SK-N-SH (cell line): Measurements from ENCODE around the gene NCOA5. TPM values are rescaled to one million over a fixed set of nuclear protein-coding genes. Genes with fewer than 3 reads are reported as not detected.

ENCODE experiments used
- CTCF ChIA-PET: fragments of 300-600, 350-600 bp; formaldehyde crosslinking; extraction: SDS; loops from one replicate; lab custom pipeline; 2021; lab: Yijun Ruan, JAX
- POLR2A ChIA-PET: fragments of 350-600 bp; sonication (Branson Sonifier 250); formaldehyde crosslinking; extraction: SDS; loops from one replicate; lab custom pipeline; 2020; ENCODE audit warnings: antibody characterized with exemption, inconsistent platforms; lab: Yijun Ruan, JAX
- DNase-seq: peaks from one replicate; pipeline ENCODE4 v3.0.0; 2012
- H2AFZ ChIP-seq: fragments of 200-600 bp; sonication (generic); 2 replicates; pipeline ENCODE4 v1.8.1; 2016; ENCODE audit warnings: antibody characterized with exemption, mild to moderate bottlenecking, low read depth
- H3F3A ChIP-seq: fragments of 200-600 bp; sonication (generic); replicated peaks from 2 replicates; pipeline ENCODE3; 2016; ENCODE audit warnings: antibody characterized with exemption, mild to moderate bottlenecking; ENCODE audit not compliant: insufficient read depth
- H3K27ac ChIP-seq, 2 experiments: fragments of 200-500 bp in 1 of 2; fragments of 200-600 bp in 1 of 2; sonication (Bioruptor generic) in 1 of 2; sonication (generic), shearing (Covaris generic) in 1 of 2; 2 replicates each; pipeline versions ENCODE4 v1.5.1 to v1.6.1; 2014 to 2016; ENCODE audit warnings: low read depth in 2 of 2, inconsistent platforms in 1 of 2, low read length in 1 of 2, mild to moderate bottlenecking in 1 of 2, mixed read lengths in 1 of 2
- H3K27me3 ChIP-seq: fragments of 200-600 bp; sonication (generic), shearing (Covaris generic); 2 replicates; pipeline ENCODE4 v1.6.1; 2016; ENCODE audit warnings: mixed run types; ENCODE audit not compliant: insufficient read depth
- H3K36me3 ChIP-seq, 2 experiments: fragments of 200-500 bp in 1 of 2; fragments of 200-600 bp in 1 of 2; sonication (Bioruptor generic) in 1 of 2; sonication (generic) in 1 of 2; replicated peaks in 1 of 2; 2 replicates each; pipeline versions ENCODE3 to v1.5.1; 2014 to 2016; ENCODE audit warnings: low read length in 1 of 2, mild to moderate bottlenecking in 1 of 2; ENCODE audit not compliant: insufficient read depth in 2 of 2, control insufficient read depth in 1 of 2
- H3K4me1 ChIP-seq, 2 experiments: fragments of 200-500 bp in 1 of 2; fragments of 200-600 bp in 1 of 2; sonication (Bioruptor generic) in 1 of 2; sonication (generic), shearing (Covaris generic) in 1 of 2; 2 replicates each; pipeline versions ENCODE4 v1.5.1 to v1.6.1; 2014 to 2016; ENCODE audit warnings: low read depth in 1 of 2, low read length in 1 of 2, mixed run types in 1 of 2; ENCODE audit not compliant: insufficient read depth in 2 of 2, control insufficient read depth in 1 of 2
- H3K4me2 ChIP-seq: fragments of 200-600 bp; sonication (generic), shearing (Covaris generic); 2 replicates; pipeline ENCODE4 v1.6.1; 2017; ENCODE audit warnings: mixed run types
- H3K4me3 ChIP-seq, 2 experiments: fragments of 200-500 bp in 1 of 2; fragments of 200-600 bp in 1 of 2; sonication (Bioruptor generic) in 1 of 2; sonication (generic), shearing (Covaris generic) in 1 of 2; 2 replicates each; pipeline versions ENCODE4 v1.5.1 to v1.8.1; 2014 to 2016; ENCODE audit warnings: low read depth in 2 of 2, inconsistent platforms in 1 of 2, low read length in 1 of 2, mild to moderate bottlenecking in 1 of 2, mixed read lengths in 1 of 2, moderate library complexity in 1 of 2
- H3K79me2 ChIP-seq: fragments of 200-600 bp; sonication (generic); 2 replicates; pipeline ENCODE4 v1.8.1; 2017; ENCODE audit warnings: mild to moderate bottlenecking; ENCODE audit not compliant: insufficient read depth
- H3K9ac ChIP-seq: fragments of 200-600 bp; sonication (generic); 2 replicates; pipeline ENCODE4 v1.6.1; 2017; ENCODE audit warnings: mixed run types
- H3K9me2 ChIP-seq: fragments of 200-600 bp; sonication (generic); 2 replicates; pipeline ENCODE4 v1.6.1; 2017; ENCODE audit warnings: mixed run types
- H3K9me3 ChIP-seq: fragments of 200-600 bp; sonication (generic); 2 replicates; pipeline ENCODE4 v1.6.1; 2017; ENCODE audit warnings: mixed run types, mild to moderate bottlenecking, moderate library complexity
- H4K20me1 ChIP-seq: fragments of 200-600 bp; sonication (generic); 2 replicates; pipeline ENCODE4 v1.6.1; 2017; ENCODE audit warnings: mild to moderate bottlenecking, mixed run types; ENCODE audit not compliant: insufficient read depth
- CTCF ChIP-seq: fragments of 200-600 bp; sonication (generic); IDR thresholded peaks from 2 replicates; pipeline ENCODE4 v1.6.1; 2017; ENCODE audit warnings: antibody characterized with exemption, mild to moderate bottlenecking, moderate library complexity
- NFIC ChIP-seq: IDR thresholded peaks from 2 replicates; pipeline ENCODE4 v1.4.0; 2012; ENCODE audit warnings: borderline replicate concordance
- WGBS: methylation state at CpG from one replicate; pipeline ENCODE4 v1.1.6; 2017; ENCODE audit warnings: low lambda C conversion rate; 5-methylcytosine and 5-hydroxymethylcytosine counted together
- polyA plus RNA-seq, 3 experiments: library from polyadenylated mRNA; depleted of rRNA; stranded (reverse); fragments of >200 nt; gene quantifications; 2 replicates each; pipeline ENCODE4 v1.2.3, GENCODE V29; 2012

Gene NCOA5
- polyA plus RNA-seq, 1 of the 3 experiments (the other 2 are of a cell fraction), result 20.4 TPM

- Histone ChIP-seq H3K9me3 (no peaks in the 10 kb centered on the region), H4K20me1 (no peaks in the 10 kb centered on the region), H3K27ac (no peak overlapping the region), H3K4me3 (no peak overlapping the region), H3K79me2 (no peaks in the 10 kb centered on the region), H3K4me2 (no peak overlapping the region), H3K9ac (no peak overlapping the region), H3K36me3 (no peaks in the 10 kb centered on the region), H3K27me3 (no peaks in the 10 kb centered on the region), H2AFZ (no peak overlapping the region), H3F3A (no peaks in the 10 kb centered on the region), H3K4me1 (peaks cover 6 to 10% of the 10 kb centered on the region in 2 experiments; a peak in 2 of 4 replicates), H3K9me2 (no peaks in the 10 kb centered on the region)
- peak; percentile 59 for DNase-seq
- 78% methylated on average over 47 of the region's 57 CpGs for WGBS
- ChIA-PET POLR2A (no interaction called here), CTCF (interaction anchor here (0.6 to 5.0 kb wide), 10 partner anchors 9 to 161 kb away, joined by 3 to 61 read pairs (median 3); no protein-coding TSS in a partner anchor)
- TF ChIP-seq CTCF, result peak; percentile 46
- TF ChIP-seq NFIC, result no peak
Measured at GRCh38 chr20:46011631-46012482, 77.9 kb downstream of the NCOA5 start.

Other genes starting within 250 kb of the NCOA5 start
- gene ACOT8, start 232.6 kb downstream of the NCOA5 start, polyA plus RNA-seq (2012; rRNA removed), result 48.4 and 54.8 TPM in 2 replicates
- gene ZSWIM3, start 232.3 kb downstream of the NCOA5 start, polyA plus RNA-seq (2012; rRNA removed), result 2.3 and 2.9 TPM in 2 replicates
- gene ZSWIM1, start 208.7 kb downstream of the NCOA5 start, polyA plus RNA-seq (2012; rRNA removed), result 1.8 and 2.8 TPM in 2 replicates
- gene SPATA25, start 202.3 kb downstream of the NCOA5 start, polyA plus RNA-seq (2012; rRNA removed), result 1.3 and 2.9 TPM in 2 replicates
- gene NEURL2, start 198.8 kb downstream of the NCOA5 start, polyA plus RNA-seq (2012; rRNA removed), result 3.5 and 4.7 TPM in 2 replicates
- 338 and 363 TPM in 2 replicates for gene CTSA, start 198.6 kb downstream of the NCOA5 start, polyA plus RNA-seq (2012; rRNA removed)
- gene PLTP, start 177.8 kb downstream of the NCOA5 start, polyA plus RNA-seq (2012; rRNA removed), result 114 and 154 TPM in 2 replicates
- gene PCIF1, start 155.3 kb downstream of the NCOA5 start, polyA plus RNA-seq (2012; rRNA removed), result 18.2 and 23.1 TPM in 2 replicates
- 8.5 and 11.7 TPM in 2 replicates for gene ZNF335, start 117.8 kb downstream of the NCOA5 start, polyA plus RNA-seq (2012; rRNA removed)
- gene MMP9, start 81.1 kb downstream of the NCOA5 start, polyA plus RNA-seq (2012; rRNA removed), result 0.18 and 0.23 TPM in 2 replicates
- 8.5 and 19.9 TPM in 2 replicates for gene SLC12A5, start 60.7 kb downstream of the NCOA5 start, polyA plus RNA-seq (2012; rRNA removed)
- gene CD40, start 28.4 kb upstream of the NCOA5 start, polyA plus RNA-seq (2012; rRNA removed), result not detected in 2 replicates
- 0.03 TPM in 1 of 2 replicates, not detected in the other for gene CDH22, start 218.5 kb upstream of the NCOA5 start, polyA plus RNA-seq (2012; rRNA removed)